Activated CD4-positive, alpha-beta T cell treated with anti-CD3 and anti-CD28 coated beads, Interleukin-2, amount 10 ng/mL, durations not matched to agents 7 days and 5 days (primary cell): Measurements from ENCODE around the gene PRKX. TPM values are rescaled to one million over a fixed set of nuclear protein-coding genes. Genes with fewer than 3 reads are reported as not detected.
"Not testable (repeated sequence)": the region's sequence is repeated elsewhere in the genome, so short reads cannot be mapped to it uniquely, and the experiment has no call there.

Source experiments
- CTCF ChIA-PET: fragments of 350-600 bp; sonication (Branson Sonifier 250); formaldehyde crosslinking; loops from one replicate; lab custom pipeline; 2021; ENCODE audit warnings: antibody characterized with exemption; lab: Charles Lee
- POLR2A ChIA-PET: fragments of 350-600 bp; sonication (Branson Sonifier 250); formaldehyde crosslinking; loops from one replicate; lab custom pipeline; 2021; ENCODE audit warnings: antibody characterized with exemption; lab: Charles Lee
- DNase-seq: peaks from one replicate; pipeline ENCODE4 v3.0.0-alpha.2; 2020
- H3K27ac Mint-ChIP-seq: one replicate; pipeline ENCODE4 v1.8.0; 2021; ENCODE audit warnings: mild to moderate bottlenecking, moderate library complexity, mixed read lengths
- H3K27me3 Mint-ChIP-seq: one replicate; pipeline ENCODE4 v1.8.0; 2021; ENCODE audit warnings: mixed read lengths
- H3K36me3 Mint-ChIP-seq: one replicate; pipeline ENCODE4 v1.8.0; 2021; ENCODE audit warnings: low read depth, mixed read lengths
- H3K4me1 Mint-ChIP-seq: one replicate; pipeline ENCODE4 v1.8.0; 2021; ENCODE audit warnings: mixed read lengths
- H3K4me3 Mint-ChIP-seq: one replicate; pipeline ENCODE4 v1.8.0; 2021; ENCODE audit warnings: mild to moderate bottlenecking, moderate library complexity, mixed read lengths
- H3K9me3 Mint-ChIP-seq: one replicate; pipeline ENCODE4 v1.8.0; 2021; ENCODE audit warnings: mixed read lengths
- total RNA-seq, 2 experiments: library from RNA; stranded (reverse); gene quantifications; one replicate each; pipeline ENCODE4 v1.2.3, GENCODE V29; 2021

Gene PRKX
- total RNA-seq, 2 experiments from 2014 or later = 62.7 to 68.2 TPM

DNA sequence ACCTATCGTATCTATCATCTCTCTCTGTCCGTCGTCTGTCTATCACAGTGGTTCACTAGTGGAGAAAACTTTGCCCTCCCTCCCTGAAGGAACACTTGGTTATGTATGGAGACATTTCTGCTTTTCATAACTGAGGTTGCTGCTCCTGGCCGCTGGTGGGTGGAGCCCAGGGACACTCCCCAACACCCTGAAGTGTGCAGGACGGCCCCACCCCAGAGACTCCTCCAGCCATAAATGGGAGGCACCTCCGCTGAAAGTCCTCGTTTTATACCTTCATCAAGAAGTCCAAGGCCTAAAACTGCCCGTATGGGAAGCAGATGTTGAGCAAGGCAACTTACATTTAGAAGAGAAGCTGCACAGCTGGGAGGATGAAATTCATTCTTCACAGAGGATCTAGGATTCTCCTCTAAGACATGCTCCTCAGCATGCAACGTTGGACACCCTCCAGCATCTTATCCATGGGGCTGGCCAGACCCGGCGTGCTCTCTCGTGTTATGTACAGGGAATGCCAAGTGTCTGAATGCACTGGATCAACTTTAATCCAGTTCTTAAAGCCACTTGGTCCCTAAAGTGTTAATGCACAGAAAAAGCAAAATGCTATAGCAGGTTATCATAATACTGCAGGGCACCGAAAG, 43.5 kb downstream of the PRKX start:
- peaks cover 50% of the 10 kb centered on the region for H3K36me3 Mint-ChIP-seq
- CTCF ChIA-PET = interaction anchor here (0.8 to 1.4 kb wide), 2 partner anchors 8 to 10 kb away, joined by 3 to 4 read pairs; no protein-coding TSS in a partner anchor

DNA sequence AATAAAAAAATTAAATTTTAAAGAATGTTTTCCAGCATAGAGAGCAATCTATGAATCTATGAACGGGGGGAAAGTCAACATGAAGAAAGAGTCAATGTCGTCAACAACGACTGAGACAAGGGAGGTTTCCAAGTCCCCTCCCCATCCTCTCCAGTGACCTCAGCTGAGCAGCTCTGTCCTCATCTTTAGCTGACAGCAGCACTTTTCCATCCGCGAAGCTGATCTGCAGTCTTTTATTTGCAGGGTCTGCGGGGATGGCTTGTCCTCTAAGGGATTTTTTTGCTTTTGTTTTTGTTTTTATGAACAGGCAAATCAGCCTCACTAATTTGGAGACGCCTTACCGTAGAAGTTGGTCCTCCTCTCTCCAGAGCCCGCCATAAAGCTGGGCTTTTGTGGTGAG, 46.5 kb downstream of the PRKX start:
- Mint-ChIP-seq H3K27me3 (no peaks in the 10 kb centered on the region), H3K4me1 (peaks cover 1% of the 10 kb centered on the region), H3K36me3 (peaks cover 36% of the 10 kb centered on the region), H3K27ac (no peak overlapping the region), H3K4me3 (no peak overlapping the region), H3K9me3 (no peaks in the 10 kb centered on the region)
- ChIA-PET POLR2A (no interaction called here), CTCF (no interaction called here)
- DNase-seq = no peak

More for the DNA sequence above, 43.5 kb downstream of the PRKX start:
- no peak for DNase-seq
- H3K4me3 Mint-ChIP-seq = no peak overlapping the region
- no peak overlapping the region for H3K27ac Mint-ChIP-seq
- no peaks in the 10 kb centered on the region for H3K4me1 Mint-ChIP-seq
- no peaks in the 10 kb centered on the region for H3K9me3 Mint-ChIP-seq
- POLR2A ChIA-PET = no interaction called here
- no peaks in the 10 kb centered on the region for H3K27me3 Mint-ChIP-seq

DNA sequence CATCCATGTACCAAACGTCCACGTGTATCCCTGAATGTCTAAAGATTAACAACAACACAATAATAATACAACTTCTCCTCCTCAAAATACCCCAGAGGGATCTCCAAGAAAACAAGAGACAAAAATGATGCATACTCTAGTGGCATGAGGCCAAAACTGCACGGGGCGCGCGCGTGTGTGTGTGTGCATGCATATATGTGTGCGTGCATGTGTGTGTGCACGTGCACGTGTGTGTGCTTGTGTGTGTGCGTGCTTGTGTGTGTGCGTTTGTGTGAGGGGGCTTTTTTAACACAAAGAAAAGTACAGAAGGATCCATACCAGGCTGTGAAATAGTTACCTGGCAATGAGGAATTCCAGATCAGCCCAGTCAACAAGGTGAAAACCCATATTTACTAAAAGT, 48.5 kb downstream of the PRKX start:
- CTCF ChIA-PET = no interaction called here
- POLR2A ChIA-PET = no interaction called here
- Mint-ChIP-seq H3K27ac (no peak overlapping the region), H3K4me1 (peaks cover 2% of the 10 kb centered on the region), H3K4me3 (no peak overlapping the region), H3K9me3 (no peaks in the 10 kb centered on the region), H3K36me3 (peaks cover 29% of the 10 kb centered on the region), H3K27me3 (no peaks in the 10 kb centered on the region)
- no peak for DNase-seq

DNA sequence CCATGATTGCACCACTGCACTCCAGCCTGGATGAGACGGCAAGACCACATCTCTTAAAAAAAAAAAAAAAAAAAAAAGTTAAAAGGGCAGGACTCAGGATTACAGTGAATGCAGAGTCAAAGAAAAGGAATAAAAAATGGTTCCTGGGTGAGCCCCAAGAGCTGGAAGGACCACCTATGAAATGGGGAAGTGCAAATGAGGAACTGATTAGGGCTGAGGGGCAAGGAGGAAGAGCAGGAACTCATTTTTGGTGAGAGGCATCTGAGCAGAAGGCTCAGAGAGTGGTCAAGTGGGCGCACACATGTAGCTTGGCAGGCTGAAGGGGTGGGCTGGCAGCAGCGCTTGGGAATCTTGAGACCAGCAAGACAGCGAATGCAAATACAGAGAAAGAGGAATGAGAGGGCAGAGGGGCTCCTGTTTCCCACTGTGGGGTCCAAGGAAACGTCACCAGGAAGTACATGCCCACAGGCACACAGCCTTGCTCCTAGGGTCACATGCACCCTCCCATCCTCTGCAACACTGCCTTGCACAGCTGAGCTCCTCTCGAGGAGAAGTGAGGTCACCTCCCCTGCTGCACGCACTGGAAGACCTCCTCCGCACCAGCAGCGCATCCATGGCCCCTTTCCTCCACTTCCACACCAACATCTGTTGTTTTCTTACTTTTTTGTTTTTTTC, 49.7 kb downstream of the PRKX start:
- H3K4me1 Mint-ChIP-seq = not testable (repeated sequence)
- peaks cover 18% of the 10 kb centered on the region for H3K36me3 Mint-ChIP-seq

DNA sequence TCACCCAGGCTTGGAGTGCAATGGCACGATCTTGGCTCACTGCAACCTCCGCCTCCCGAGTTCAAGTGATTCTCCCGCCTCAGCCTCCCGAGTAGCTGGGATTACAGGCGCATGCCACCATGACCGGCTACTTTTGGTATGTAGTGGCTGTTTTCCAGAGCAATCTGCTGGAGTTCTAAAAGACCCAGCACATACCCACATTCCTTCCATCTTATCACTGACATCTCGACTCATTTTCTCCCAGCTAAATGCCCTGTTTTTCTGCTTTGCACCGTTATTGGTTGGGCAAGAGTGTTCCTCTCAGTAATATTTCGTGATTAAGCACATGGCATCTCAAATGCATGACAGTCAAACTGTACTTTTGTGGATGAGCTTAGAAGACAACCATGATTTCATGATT, 53.7 kb downstream of the PRKX start:
- CTCF ChIA-PET = interaction anchor here (0.6 to 0.9 kb wide), 4 partner anchors 9 to 113 kb away, joined by 3 to 4 read pairs (median 4); no protein-coding TSS in a partner anchor
- POLR2A ChIA-PET = interaction anchor here (0.5 kb wide), 1 partner anchor 122 kb away, joined by 3 read pairs; no protein-coding TSS in a partner anchor
- peaks cover 6% of the 10 kb centered on the region for H3K36me3 Mint-ChIP-seq
- H3K27me3 Mint-ChIP-seq = no peaks in the 10 kb centered on the region
- no peak overlapping the region for H3K4me3 Mint-ChIP-seq
- H3K27ac Mint-ChIP-seq = no peak overlapping the region
- H3K4me1 Mint-ChIP-seq = peaks cover 2% of the 10 kb centered on the region
- no peak for DNase-seq
- H3K9me3 Mint-ChIP-seq = no peaks in the 10 kb centered on the region

More for the DNA sequence above, 49.7 kb downstream of the PRKX start:
- H3K27me3 Mint-ChIP-seq, H3K27ac Mint-ChIP-seq, CTCF ChIA-PET, H3K4me3 Mint-ChIP-seq, POLR2A ChIA-PET, H3K9me3 Mint-ChIP-seq, DNase-seq: not testable (repeated sequence)

DNA sequence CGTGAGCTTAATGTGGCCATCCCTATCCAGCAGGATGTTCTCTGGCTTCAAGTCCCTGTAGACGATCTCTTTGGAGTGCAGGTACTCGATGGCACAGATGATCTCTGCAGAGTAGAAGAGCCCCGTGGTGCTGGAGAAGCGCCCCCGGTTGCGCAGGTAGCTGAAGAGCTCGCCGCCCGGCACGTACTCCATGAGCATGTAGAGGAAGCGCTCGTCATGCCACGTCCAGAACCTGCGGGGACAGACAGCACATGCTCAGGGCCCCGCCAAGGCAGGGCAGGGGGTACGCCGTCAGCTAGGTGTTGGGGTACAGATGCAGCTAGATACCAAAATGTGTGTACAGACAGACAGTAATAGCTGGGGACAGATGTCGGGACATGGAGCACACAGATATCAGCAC, 58.3 kb downstream of the PRKX start:
- DNase-seq = no peak
- ChIA-PET CTCF (interaction anchor here (1.0 to 1.4 kb wide), 2 partner anchors 16 to 40 kb away, joined by 3 to 4 read pairs; no protein-coding TSS in a partner anchor), POLR2A (no interaction called here)
- H3K4me3 Mint-ChIP-seq = no peak overlapping the region
- no peaks in the 10 kb centered on the region for H3K4me1 Mint-ChIP-seq
- H3K36me3 Mint-ChIP-seq = peaks cover 9% of the 10 kb centered on the region
- no peaks in the 10 kb centered on the region for H3K27me3 Mint-ChIP-seq
- H3K27ac Mint-ChIP-seq = no peak overlapping the region
- no peaks in the 10 kb centered on the region for H3K9me3 Mint-ChIP-seq

DNA sequence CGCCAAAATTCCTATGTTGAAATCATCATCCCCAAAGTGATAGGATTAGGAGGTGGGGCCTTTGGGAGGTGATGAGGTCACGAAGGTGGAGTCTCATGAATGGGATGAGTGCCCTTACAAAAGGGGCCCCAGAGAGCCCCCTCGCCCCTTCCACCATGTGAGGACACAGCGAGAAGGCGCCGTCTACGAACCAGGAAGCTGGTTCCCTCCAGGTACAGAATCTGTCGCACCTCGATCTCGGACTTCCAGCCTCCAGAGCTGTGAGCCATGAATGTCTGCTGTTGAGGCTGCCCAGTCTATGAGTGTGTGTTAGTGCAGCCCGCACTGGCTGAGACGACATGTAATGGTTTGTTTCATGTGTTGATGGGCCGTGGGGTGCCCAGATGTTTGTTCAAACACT, 60.3 kb downstream of the PRKX start:
- Mint-ChIP-seq H3K4me3 (no peak overlapping the region), H3K4me1 (peaks cover 2% of the 10 kb centered on the region), H3K9me3 (no peaks in the 10 kb centered on the region), H3K27me3 (no peaks in the 10 kb centered on the region), H3K27ac (no peak overlapping the region), H3K36me3 (peaks cover 17% of the 10 kb centered on the region)
- ChIA-PET POLR2A (no interaction called here), CTCF (no interaction called here)
- no peak for DNase-seq

DNA sequence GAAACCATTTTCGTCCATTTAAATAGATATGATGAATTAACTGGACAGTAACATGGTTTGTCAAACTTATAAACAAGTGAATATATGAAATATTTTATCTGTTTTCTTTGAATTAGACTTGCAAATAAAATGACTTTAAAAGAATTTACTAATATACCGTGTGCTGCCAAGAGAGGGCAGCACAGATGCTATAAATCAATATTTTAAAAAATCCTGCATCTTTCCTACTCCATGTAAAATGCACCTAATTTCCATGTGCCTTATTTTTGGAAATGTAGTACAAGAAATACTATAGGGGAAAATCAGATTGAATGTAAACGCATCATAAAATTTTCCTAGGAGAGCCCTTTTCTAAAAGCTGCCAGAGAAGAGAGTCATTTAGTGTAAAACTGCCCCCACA, 62.2 kb downstream of the PRKX start:
- DNase-seq = peak; percentile 7
- H3K4me3 Mint-ChIP-seq = no peak overlapping the region
- ChIA-PET POLR2A (no interaction called here), CTCF (interaction anchor here (0.8 kb wide), 1 partner anchor 45 kb away, joined by 3 read pairs; no protein-coding TSS in a partner anchor)
- peaks cover 25% of the 10 kb centered on the region for H3K36me3 Mint-ChIP-seq
- no peaks in the 10 kb centered on the region for H3K27me3 Mint-ChIP-seq
- H3K4me1 Mint-ChIP-seq = peaks cover 2% of the 10 kb centered on the region
- H3K9me3 Mint-ChIP-seq = no peaks in the 10 kb centered on the region
- no peak overlapping the region for H3K27ac Mint-ChIP-seq

DNA sequence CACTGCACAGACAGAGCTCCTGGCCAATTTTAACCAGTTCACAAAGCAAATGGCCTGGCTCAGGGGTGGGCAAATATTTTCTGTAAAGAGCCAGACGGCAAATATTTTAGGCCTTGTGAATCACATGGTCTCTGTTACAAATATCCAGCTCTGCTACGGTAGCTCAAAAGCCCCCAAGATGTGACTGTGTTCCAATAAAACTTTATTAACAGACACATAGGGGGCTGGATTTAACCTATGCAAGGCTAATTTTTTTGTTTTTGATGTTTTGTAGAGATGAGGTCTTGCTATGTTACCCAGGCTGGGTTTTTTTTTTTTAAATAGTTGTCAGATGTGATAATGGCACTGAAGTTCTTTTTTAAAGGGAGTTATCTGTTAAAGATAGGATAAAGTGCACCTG, 65.4 kb downstream of the PRKX start:
- H3K27ac Mint-ChIP-seq = no peak overlapping the region
- peaks cover 2% of the 10 kb centered on the region for H3K4me1 Mint-ChIP-seq
- H3K36me3 Mint-ChIP-seq = peaks cover 50% of the 10 kb centered on the region
- no peak overlapping the region for H3K4me3 Mint-ChIP-seq
- CTCF ChIA-PET = interaction anchor here (1.3 to 1.4 kb wide), 2 partner anchors 51 to 153 kb away, joined by 3 to 4 read pairs; no protein-coding TSS in a partner anchor
- H3K27me3 Mint-ChIP-seq = no peaks in the 10 kb centered on the region
- no peak for DNase-seq
- no peaks in the 10 kb centered on the region for H3K9me3 Mint-ChIP-seq
- POLR2A ChIA-PET = no interaction called here

DNA sequence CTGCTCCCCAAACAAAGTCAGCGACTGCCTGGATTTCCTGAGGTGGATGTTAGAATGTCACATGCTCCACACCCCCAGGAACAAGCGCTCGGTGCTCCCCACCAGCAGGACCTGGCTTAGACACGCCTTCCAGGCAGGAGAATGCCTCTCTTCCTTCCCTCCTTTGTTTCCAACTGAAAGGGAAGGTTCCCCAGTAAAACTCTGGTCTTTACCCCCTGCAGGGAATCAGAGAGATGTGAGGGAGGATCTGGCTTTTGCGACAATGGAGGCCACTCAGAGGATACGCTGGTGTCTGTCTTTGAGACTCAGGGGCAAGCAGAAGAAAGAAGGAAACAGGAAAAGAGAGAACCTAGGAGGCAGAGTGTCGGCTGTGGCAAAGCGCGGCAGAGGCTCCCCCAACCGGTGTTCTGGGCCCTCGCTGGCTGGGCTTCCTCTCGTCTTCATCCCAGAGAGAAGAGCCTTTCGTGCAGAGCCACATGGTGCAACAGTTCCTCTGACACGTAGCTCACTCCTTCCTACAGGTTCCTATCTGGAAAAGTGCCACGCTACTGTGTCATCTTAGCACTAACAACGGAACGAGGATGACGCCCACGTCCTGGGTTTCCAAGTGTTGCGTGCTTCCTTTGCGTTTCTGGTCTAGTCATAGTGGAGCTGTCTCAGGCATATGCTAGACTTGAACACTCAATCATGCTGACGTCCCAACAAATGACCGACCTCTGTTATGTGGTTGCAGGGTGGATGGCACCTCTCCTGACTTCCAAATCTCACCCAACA, 73.4 kb downstream of the PRKX start:
- H3K4me3 Mint-ChIP-seq, H3K9me3 Mint-ChIP-seq, DNase-seq, H3K27ac Mint-ChIP-seq, POLR2A ChIA-PET, CTCF ChIA-PET, H3K4me1 Mint-ChIP-seq, H3K27me3 Mint-ChIP-seq: not testable (repeated sequence)
- peaks cover 25% of the 10 kb centered on the region for H3K36me3 Mint-ChIP-seq

DNA sequence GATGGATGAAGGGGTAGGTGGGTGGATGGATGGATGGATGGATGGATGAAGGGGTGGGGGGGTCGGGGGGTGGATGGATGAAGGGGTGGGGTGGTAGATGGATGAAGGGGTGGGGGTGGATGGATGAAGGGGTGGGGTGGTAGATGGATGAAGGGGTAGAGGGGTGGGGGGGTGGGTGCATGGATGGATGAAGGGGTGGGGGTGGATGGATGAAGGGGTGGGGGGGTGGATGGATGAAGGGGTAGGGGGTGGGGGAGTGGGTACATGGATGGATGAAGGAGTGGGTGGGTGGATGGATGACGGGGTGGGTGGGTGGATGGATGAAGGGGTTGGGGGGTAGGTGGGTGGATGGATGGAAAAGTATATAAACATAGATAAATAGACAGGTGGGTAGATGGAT, 74.2 kb downstream of the PRKX start:
- POLR2A ChIA-PET = no interaction called here
- no peak for DNase-seq
- Mint-ChIP-seq H3K27ac (no peak overlapping the region), H3K36me3 (peaks cover 17% of the 10 kb centered on the region), H3K9me3 (no peaks in the 10 kb centered on the region), H3K4me1 (no peaks in the 10 kb centered on the region), H3K27me3 (no peaks in the 10 kb centered on the region), H3K4me3 (no peak overlapping the region)
- CTCF ChIA-PET = no interaction called here

DNA sequence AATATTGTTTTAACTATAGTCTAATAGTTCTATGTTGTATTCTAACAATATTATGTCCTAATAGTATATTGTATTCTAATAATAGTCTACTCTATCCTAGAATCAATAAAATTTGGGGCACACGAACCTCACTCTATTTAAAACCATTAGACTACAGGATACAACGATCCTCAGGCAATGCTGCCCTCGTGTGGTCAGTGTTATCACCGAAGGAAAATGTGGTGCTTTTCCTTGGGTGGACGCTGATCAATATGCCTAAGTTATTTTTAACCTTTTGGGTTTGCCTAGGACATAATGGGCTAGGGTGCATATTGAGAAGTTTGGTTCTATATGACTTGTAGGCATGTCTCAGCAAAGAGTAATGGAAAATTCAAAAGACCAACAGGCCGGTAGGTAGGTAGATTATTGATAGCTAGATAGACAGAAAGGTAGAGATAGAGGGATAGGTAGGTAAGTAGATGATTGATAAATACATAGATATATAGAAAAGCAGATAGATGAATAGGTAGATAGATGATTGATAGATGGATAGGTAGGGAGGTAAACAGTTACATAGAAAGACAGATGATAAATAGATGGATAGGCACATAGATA, 75.1 kb downstream of the PRKX start:
- no peaks in the 10 kb centered on the region for H3K4me1 Mint-ChIP-seq
- POLR2A ChIA-PET = no interaction called here
- CTCF ChIA-PET = no interaction called here
- H3K27me3 Mint-ChIP-seq = no peaks in the 10 kb centered on the region
- H3K36me3 Mint-ChIP-seq = peaks cover 8% of the 10 kb centered on the region
- H3K27ac Mint-ChIP-seq = no peak overlapping the region
- H3K9me3 Mint-ChIP-seq = no peaks in the 10 kb centered on the region
- no peak overlapping the region for H3K4me3 Mint-ChIP-seq
- peak; percentile 41 for DNase-seq
